B cell (primary cell): ENCODE data around the gene MAGI2.

Experiments
- CTCF ChIP-seq: fragments of 200-600 bp; IDR thresholded peaks from one replicate; pipeline ENCODE4 v1.8.0; 2022; ENCODE audit warnings: antibody characterized with exemption, mild to moderate bottlenecking
- EZH2 ChIP-seq: IDR thresholded peaks from 2 replicates; pipeline ENCODE4 v1.6.1; 2012; ENCODE audit warnings: borderline replicate concordance, low read depth, mild to moderate bottlenecking, moderate library complexity, low read length; ENCODE audit not compliant: insufficient read depth, poor library complexity, severe bottlenecking

GRCh38 chr7:79319369-79319768 lies 134.1 kb downstream of the MAGI2 start:
- TF ChIP-seq CTCF (no peak), EZH2 (no peak)
